Neutrophil (primary cell): ENCODE data around the gene TAX1BP1.

ENCODE experiments used
- H3K27ac ChIP-seq: fragments of 200-600 bp; sonication (generic); 2 replicates; pipeline ENCODE4 v1.5.1; 2016; ENCODE audit warnings: mild to moderate bottlenecking, moderate library complexity
- H3K27me3 ChIP-seq: fragments of 200-600 bp; sonication (generic); 2 replicates; pipeline ENCODE4 v1.6.0; 2016; ENCODE audit warnings: mild to moderate bottlenecking
- H3K36me3 ChIP-seq: fragments of 200-600 bp; sonication (generic); 2 replicates; pipeline ENCODE4 v1.5.1; 2017
- H3K4me1 ChIP-seq, 2 experiments: fragments of 200-600 bp in 1 of 2; sonication (generic) in 1 of 2; 1 replicate in 1 of 2; 2 replicates in 1 of 2; pipeline versions ENCODE4 v1.5.1 to v1.6.1; 2013 to 2016; ENCODE audit warnings: low read depth in 1 of 2, low read length in 1 of 2, mild to moderate bottlenecking in 1 of 2, moderate library complexity in 1 of 2; ENCODE audit not compliant: control insufficient read depth in 1 of 2, insufficient read depth in 1 of 2
- H3K4me3 ChIP-seq, 2 experiments: fragments of 200-600 bp in 1 of 2; sonication (generic) in 1 of 2; 1 replicate in 1 of 2; 2 replicates in 1 of 2; pipeline ENCODE4 v1.5.1; 2013 to 2016; ENCODE audit warnings: low read depth in 1 of 2, low read length in 1 of 2, mild to moderate bottlenecking in 1 of 2, moderate library complexity in 1 of 2
- H3K9me3 ChIP-seq: fragments of 200-600 bp; sonication (generic); 2 replicates; pipeline ENCODE4 v1.5.1; 2016
- TF ChIP-seq, protein P1 (sequence below): fragments of 200-600 bp; sonication (generic); IDR thresholded peaks from 2 replicates; pipeline ENCODE4 v1.5.1; 2016; ENCODE audit warnings: antibody characterized with exemption

The TAX1BP1 gene

DNA sequence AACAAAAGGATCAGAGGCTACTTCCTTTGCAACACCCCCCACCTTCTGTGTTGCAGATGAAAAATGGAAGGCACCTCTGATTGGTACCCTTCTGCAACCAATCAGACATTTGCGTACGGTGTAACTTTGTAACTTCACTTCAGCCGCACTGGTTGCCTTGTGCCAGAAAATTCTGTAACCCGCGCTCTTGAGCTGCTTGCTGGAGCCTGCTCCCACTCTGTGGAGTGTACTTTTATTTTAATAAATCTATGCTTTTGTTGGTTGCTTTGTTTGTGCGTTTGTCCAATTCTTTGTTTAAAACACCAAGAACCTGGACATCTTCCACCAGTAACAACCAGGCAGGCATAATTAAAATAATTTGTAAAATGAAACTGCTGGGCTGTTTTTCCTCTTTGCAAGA is 31.5 kb upstream of the TAX1BP1 start:
- H3K4me1 ChIP-seq = peaks cover 3 to 5% of the 10 kb centered on the region in 2 experiments
- TF ChIP-seq, protein P1, sequence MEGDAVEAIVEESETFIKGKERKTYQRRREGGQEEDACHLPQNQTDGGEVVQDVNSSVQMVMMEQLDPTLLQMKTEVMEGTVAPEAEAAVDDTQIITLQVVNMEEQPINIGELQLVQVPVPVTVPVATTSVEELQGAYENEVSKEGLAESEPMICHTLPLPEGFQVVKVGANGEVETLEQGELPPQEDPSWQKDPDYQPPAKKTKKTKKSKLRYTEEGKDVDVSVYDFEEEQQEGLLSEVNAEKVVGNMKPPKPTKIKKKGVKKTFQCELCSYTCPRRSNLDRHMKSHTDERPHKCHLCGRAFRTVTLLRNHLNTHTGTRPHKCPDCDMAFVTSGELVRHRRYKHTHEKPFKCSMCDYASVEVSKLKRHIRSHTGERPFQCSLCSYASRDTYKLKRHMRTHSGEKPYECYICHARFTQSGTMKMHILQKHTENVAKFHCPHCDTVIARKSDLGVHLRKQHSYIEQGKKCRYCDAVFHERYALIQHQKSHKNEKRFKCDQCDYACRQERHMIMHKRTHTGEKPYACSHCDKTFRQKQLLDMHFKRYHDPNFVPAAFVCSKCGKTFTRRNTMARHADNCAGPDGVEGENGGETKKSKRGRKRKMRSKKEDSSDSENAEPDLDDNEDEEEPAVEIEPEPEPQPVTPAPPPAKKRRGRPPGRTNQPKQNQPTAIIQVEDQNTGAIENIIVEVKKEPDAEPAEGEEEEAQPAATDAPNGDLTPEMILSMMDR = no peak
- no peaks in the 10 kb centered on the region for H3K36me3 ChIP-seq
- H3K9me3 ChIP-seq = no peaks in the 10 kb centered on the region
- H3K27me3 ChIP-seq = no peaks in the 10 kb centered on the region
- H3K27ac ChIP-seq = no peak overlapping the region
- H3K4me3 ChIP-seq = no peak overlapping the region

DNA sequence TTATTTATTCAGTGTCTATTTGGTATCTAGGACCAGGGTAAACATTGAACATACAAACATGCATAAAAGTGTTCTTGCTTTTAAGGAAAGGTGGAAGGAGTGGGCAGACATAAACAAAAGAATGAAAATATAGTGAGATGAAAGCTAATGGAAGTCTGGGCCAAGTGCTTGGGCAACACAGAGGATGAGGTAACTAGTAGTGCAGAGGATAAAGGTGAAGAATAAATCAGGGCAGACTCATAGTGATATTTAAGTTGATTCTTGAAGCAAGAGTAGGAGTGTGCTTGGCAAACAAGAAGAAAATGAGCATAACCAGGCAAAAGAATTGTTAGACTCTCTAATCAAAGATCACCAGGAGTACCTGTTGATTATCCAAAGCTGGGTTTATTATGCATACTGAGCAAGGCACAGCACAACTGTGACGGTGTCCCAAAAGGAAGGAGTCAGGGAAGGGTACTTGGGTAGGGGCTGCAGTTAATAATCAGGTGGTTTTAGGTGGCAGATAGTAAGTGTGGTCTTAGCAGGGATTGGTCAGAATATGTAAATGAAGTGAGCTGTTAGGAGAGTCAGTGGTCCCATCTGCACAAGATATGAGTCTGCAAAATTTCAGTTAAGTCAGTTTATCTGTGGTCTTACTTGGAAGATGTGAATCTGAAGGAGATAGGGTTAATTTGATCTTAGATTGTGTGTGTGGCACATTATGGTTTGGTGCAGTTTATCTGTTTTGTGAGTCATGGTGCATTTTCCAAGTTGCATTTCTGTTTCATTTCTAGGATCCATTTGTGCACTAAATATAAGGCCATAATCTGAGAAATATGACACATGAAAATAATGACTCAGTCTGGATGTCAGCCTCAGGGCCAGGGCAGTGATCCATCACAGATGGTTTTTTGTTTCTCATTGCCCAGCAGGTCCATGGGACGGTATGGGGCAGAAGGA is 30.6 kb upstream of the TAX1BP1 start:
- Histone ChIP-seq H3K4me1 (peaks cover 8 to 9% of the 10 kb centered on the region in 2 experiments), H3K27me3 (no peaks in the 10 kb centered on the region), H3K4me3 (no peak overlapping the region), H3K27ac (no peak overlapping the region), H3K9me3 (no peaks in the 10 kb centered on the region), H3K36me3 (no peaks in the 10 kb centered on the region)
- TF ChIP-seq, protein P1 = no peak

DNA sequence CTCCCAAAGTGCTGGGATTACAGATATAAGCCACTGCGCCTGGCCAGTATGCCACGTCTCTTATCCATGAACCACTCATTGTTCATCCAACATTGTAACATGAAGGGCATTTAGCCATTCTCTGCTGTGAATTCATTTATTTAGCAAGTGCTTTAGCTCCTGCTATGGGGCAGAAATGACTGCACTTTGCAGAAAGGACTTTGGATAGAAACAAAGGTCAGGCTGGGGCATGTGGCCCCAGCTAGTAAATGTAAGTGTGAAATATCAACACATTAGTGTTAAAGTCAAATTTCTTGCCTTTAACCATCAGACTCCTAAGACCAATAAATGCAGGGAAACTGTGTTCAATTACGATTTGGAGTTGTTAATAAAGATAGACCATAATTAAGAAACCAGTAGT is 27.7 kb upstream of the TAX1BP1 start:
- TF ChIP-seq, protein P1 = no peak
- Histone ChIP-seq H3K27ac (no peak overlapping the region), H3K27me3 (no peaks in the 10 kb centered on the region), H3K4me1 (peaks cover 8 to 9% of the 10 kb centered on the region in 2 experiments), H3K36me3 (no peaks in the 10 kb centered on the region), H3K4me3 (no peak overlapping the region), H3K9me3 (no peaks in the 10 kb centered on the region)

DNA sequence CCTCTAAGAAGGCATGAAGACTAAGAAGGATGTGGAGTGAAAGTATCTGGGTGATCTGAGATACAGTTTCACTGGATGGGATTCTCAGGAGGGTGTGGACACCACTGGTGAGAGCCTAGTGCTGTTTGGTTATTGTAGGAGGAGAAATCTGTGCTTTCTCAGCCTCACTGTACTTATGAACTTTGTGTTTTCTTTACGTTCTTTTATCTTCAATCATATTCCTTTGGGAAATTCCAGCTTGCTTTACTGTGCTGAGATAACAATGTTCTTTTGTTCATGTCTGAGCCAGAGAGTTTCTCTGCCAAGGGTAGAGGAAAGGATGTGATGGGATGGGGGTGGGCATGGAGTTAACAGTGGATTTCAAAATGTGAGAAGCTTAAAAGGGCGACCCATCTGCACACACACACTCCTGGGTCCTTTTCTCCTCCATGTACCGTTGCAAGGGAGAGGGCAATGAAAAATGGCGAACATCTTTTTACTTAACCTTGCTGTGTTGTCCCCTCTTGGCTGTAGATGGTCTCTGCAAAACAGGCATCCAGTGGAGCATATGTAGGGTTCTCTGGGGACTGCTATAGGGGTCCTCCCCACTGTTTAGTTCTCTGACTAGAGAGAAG is 25.0 kb upstream of the TAX1BP1 start:
- H3K4me3 ChIP-seq = no peak overlapping the region
- H3K4me1 ChIP-seq = peaks cover 8 to 9% of the 10 kb centered on the region in 2 experiments
- TF ChIP-seq, protein P1 = no peak
- no peak overlapping the region for H3K27ac ChIP-seq
- H3K9me3 ChIP-seq = no peaks in the 10 kb centered on the region
- H3K36me3 ChIP-seq = no peaks in the 10 kb centered on the region
- H3K27me3 ChIP-seq = no peaks in the 10 kb centered on the region

DNA sequence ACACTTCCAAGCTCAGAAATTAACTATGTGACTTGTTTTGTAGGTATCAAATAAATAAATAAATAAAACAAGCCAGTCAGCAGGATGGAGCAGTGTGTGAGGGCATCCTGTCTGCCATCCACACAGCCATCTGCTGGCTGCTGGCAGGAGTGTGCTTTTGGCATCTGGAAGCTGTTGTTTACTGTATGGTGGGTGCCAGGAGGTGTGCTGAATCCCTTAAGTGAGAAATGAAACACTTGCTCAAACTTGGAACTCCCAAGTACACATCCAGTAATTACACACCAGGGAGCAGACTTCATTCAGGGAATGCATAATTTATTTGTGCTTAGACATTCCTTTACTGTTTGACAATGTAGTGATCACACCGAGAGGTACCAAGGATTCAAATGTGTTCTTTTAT is 16.9 kb upstream of the TAX1BP1 start:
- no peak overlapping the region for H3K4me3 ChIP-seq

More for the DNA sequence above, 16.9 kb upstream of the TAX1BP1 start:
- Histone ChIP-seq H3K27me3 (no peaks in the 10 kb centered on the region), H3K4me1 (peaks cover 10 to 11% of the 10 kb centered on the region in 2 experiments), H3K9me3 (no peaks in the 10 kb centered on the region), H3K27ac (no peak overlapping the region), H3K36me3 (no peaks in the 10 kb centered on the region)
- TF ChIP-seq, protein P1 = no peak
